A673 (cell line): ENCODE measurements around the gene TXNRD2. TPM values are rescaled to one million over a fixed set of nuclear protein-coding genes. Genes with fewer than 3 reads are reported as not detected.

ENCODE experiments used
- BruUV-seq: library from RNA; stranded (reverse); fragments of 400-500 nt; replicated peaks from 2 replicates; lab custom pipeline; 2021; lab: Mats Ljungman, UMichigan
- CTCF ChIA-PET: fragments of 300-600 bp; sonication (Branson Sonifier 250); formaldehyde crosslinking; loops from one replicate; lab custom pipeline; 2022; ENCODE audit warnings: antibody characterized with exemption; lab: Charles Lee
- POLR2A ChIA-PET: fragments of 300-600 bp; sonication (Branson Sonifier 250); formaldehyde crosslinking; loops from one replicate; lab custom pipeline; 2022; ENCODE audit warnings: antibody characterized with exemption; ENCODE audit not compliant: low non-redundant PET; lab: Charles Lee
- DNase-seq: peaks from one replicate; pipeline ENCODE4 v3.0.0-alpha.2; 2015; ENCODE audit warnings: low spot score
- H3K27ac ChIP-seq: fragments of 200-600 bp; sonication (generic); 2 replicates; pipeline ENCODE4 v1.5.1; 2016; ENCODE audit warnings: mixed run types, low read depth, mild to moderate bottlenecking, mixed read lengths, antibody characterized with exemption, low read length; ENCODE audit not compliant: poor library complexity, severe bottlenecking
- H3K27me3 ChIP-seq: fragments of 200-600 bp; sonication (generic); replicated peaks from 2 replicates; pipeline ENCODE4 v1.6.1; 2017; ENCODE audit warnings: mixed run types, low read depth, mild to moderate bottlenecking, mixed read lengths, antibody characterized with exemption, low read length; ENCODE audit not compliant: insufficient read depth, poor library complexity
- H3K36me3 ChIP-seq: fragments of 200-600 bp; sonication (generic); 2 replicates; pipeline ENCODE4 v1.6.1; 2016; ENCODE audit warnings: mixed run types, mild to moderate bottlenecking, mixed read lengths, antibody characterized with exemption, low read length; ENCODE audit not compliant: insufficient read depth, poor library complexity, severe bottlenecking
- H3K4me1 ChIP-seq: fragments of 200-600 bp; sonication (generic); 2 replicates; pipeline ENCODE4 v1.6.1; 2017; ENCODE audit warnings: mixed run types, mild to moderate bottlenecking, mixed read lengths, antibody characterized with exemption, low read length; ENCODE audit not compliant: insufficient read depth, poor library complexity, severe bottlenecking
- H3K4me3 ChIP-seq: fragments of 200-600 bp; sonication (generic); 2 replicates; pipeline ENCODE4 v1.5.1; 2016; ENCODE audit warnings: low read depth, mixed run types, mild to moderate bottlenecking, mixed read lengths, low read length; ENCODE audit not compliant: poor library complexity, severe bottlenecking
- H3K9me3 ChIP-seq: fragments of 200-600 bp; sonication (generic); 2 replicates; pipeline ENCODE4 v1.6.1; 2016; ENCODE audit warnings: mixed run types, low read depth, mild to moderate bottlenecking, mixed read lengths, antibody characterized with exemption, low read length; ENCODE audit not compliant: poor library complexity, severe bottlenecking
- EZH2 ChIP-seq: fragments of 200-600 bp; sonication (generic); IDR thresholded peaks from 2 replicates; pipeline ENCODE4 v1.6.1; 2017; ENCODE audit warnings: borderline replicate concordance, low read depth, mild to moderate bottlenecking, mixed read lengths, antibody characterized with exemption, low read length; ENCODE audit not compliant: poor library complexity, severe bottlenecking
- intact Hi-C: fragments of 100-400 bp; cut with micrococcal nuclease; formaldehyde crosslinking; loops from one replicate; pipeline ENCODE4 v1.10.0; 2022; ENCODE audit not compliant: unreplicated experiment
- total RNA-seq: library from RNA; stranded (reverse); gene quantifications from 2 replicates; pipeline ENCODE4 v1.2.3, GENCODE V29; 2021
- TF ChIP-seq, protein P1 (sequence below): fragments of 300-800, 200-600 bp; sonication (generic); conservative IDR thresholded peaks from 2 replicates; pipeline ENCODE4 v1.5.1; 2017; ENCODE audit warnings: low read depth, mild to moderate bottlenecking, antibody characterized with exemption, low read length, moderate library complexity, mixed read lengths

Gene TXNRD2
- total RNA-seq, 1 experiment from 2014 or later: 32.6 TPM

DNA sequence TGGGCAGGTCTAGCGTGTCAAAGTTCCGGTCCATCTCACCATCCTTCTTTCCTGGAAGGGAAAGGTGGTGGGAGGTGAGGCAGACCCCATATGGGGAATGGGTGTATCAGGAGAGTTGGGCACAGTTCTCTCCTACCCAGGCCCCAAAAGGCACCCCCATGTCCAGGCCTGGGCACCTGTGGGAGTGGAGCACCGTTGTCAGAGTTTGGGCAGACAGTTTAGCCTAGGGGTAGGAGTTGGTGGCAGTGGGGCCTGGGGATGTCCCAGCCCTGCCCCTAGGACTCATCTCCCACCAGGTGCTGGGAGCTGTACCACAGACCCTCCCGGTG lies 34.1 kb upstream of the TXNRD2 start:
- no TSS peak for BruUV-seq
- TF ChIP-seq, protein P1, sequence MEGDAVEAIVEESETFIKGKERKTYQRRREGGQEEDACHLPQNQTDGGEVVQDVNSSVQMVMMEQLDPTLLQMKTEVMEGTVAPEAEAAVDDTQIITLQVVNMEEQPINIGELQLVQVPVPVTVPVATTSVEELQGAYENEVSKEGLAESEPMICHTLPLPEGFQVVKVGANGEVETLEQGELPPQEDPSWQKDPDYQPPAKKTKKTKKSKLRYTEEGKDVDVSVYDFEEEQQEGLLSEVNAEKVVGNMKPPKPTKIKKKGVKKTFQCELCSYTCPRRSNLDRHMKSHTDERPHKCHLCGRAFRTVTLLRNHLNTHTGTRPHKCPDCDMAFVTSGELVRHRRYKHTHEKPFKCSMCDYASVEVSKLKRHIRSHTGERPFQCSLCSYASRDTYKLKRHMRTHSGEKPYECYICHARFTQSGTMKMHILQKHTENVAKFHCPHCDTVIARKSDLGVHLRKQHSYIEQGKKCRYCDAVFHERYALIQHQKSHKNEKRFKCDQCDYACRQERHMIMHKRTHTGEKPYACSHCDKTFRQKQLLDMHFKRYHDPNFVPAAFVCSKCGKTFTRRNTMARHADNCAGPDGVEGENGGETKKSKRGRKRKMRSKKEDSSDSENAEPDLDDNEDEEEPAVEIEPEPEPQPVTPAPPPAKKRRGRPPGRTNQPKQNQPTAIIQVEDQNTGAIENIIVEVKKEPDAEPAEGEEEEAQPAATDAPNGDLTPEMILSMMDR: no peak
- no peak for TF ChIP-seq EZH2
- H3K27ac ChIP-seq: peak overlapping the region; percentile 56

DNA sequence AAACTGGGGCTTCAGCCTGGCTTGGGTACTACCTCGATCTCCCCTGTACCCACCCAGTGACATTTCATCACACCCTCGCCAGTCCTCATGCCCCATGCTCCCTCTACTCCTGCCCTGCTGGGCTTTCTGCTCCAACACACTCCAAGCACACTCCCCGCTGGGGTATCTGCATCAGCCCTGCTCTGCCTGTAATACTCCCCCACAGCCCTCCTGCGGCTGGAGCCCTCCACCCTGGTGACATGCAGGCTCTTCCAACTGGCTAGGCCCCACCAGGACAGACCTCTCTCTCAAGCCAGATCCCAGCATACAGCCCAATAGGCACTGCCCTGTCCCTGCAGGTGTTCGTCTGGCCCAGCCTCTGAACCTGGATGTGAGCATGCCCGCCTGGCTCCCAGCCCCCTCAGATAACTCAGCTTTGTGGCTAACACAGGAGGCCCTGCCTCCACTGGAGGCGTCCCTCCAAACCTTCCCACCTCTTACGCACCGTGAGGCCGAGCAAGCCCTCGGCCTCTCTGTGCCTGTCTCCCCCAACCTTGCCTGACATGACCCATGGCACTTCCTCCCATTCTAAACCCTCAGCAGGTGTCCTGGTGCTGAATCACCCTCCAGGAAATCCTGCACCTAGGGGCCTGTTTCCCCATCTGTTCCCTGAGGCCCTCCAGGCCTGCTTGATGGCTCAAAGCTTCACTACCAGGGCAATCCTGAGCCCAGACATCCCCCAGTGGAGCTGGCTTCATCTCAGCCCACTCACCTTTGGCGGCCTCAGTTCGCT lies 33.5 kb upstream of the TXNRD2 start:
- CTCF ChIA-PET: no interaction called here
- peak overlapping the region; percentile 56 for H3K27ac ChIP-seq
- H3K9me3 ChIP-seq: no peaks in the 10 kb centered on the region
- no peaks in the 10 kb centered on the region for H3K27me3 ChIP-seq
- BruUV-seq: no TSS peak
- no peaks in the 10 kb centered on the region for H3K36me3 ChIP-seq
- POLR2A ChIA-PET: no interaction called here
- peaks cover 16% of the 10 kb centered on the region for H3K4me1 ChIP-seq
- TF ChIP-seq, protein P1: no peak
- TF ChIP-seq EZH2: no peak
- intact Hi-C loops: loop anchor here (5.0 to 10.0 kb wide), 3 partner anchors 110 to 320 kb away; partner anchors contain the start of gene DGCR8
- H3K4me3 ChIP-seq: no peak overlapping the region
- peak; percentile 55 for DNase-seq

More for the DNA sequence above, 34.1 kb upstream of the TXNRD2 start:
- no peak for DNase-seq
- no peak overlapping the region for H3K4me3 ChIP-seq
- intact Hi-C loops: loop anchor here (10.0 kb wide), 2 partner anchors 109 to 319 kb away; partner anchors contain the start of gene DGCR8
- peaks cover 16% of the 10 kb centered on the region for H3K4me1 ChIP-seq
- H3K36me3 ChIP-seq: no peaks in the 10 kb centered on the region
- ChIA-PET POLR2A (no interaction called here), CTCF (no interaction called here)
- H3K27me3 ChIP-seq: no peaks in the 10 kb centered on the region
- no peaks in the 10 kb centered on the region for H3K9me3 ChIP-seq

DNA sequence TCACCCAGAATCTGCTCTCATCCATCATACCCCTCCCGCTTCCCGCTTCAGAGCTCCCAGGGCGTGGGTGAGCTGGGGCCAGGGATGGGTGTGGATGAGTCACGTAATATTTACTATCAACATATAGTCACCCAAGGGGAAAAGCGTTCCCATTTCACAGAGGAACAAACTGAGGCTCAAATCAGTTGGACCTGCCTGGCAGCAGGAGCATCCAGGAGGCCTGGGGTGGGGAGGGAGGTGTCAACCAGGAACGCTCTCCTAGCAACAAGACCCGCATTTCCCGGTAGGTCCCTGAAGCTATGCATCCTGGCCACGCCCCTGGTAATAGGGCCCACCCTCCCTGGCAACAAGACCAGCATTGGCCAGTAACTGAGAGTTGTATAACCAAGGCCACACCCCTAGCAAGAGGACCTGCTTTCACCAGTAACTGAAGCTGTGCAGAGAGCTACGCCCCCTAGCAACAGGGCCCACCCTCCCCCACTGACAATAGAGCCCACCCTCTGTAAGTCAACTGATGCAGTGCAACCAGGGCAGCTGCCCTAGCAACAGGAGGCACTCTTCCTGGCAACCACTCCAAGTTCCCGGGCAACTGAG lies 32.7 kb upstream of the TXNRD2 start:
- peak overlapping the region; percentile 56 for H3K27ac ChIP-seq
- TF ChIP-seq, protein P1: no peak
- no peak for TF ChIP-seq EZH2
- no peak overlapping the region for H3K4me3 ChIP-seq
- no TSS peak for BruUV-seq
- intact Hi-C loops: loop anchor here (5.0 to 10.0 kb wide), 3 partner anchors 110 to 320 kb away; partner anchors contain the start of gene DGCR8
- H3K4me1 ChIP-seq: peaks cover 16% of the 10 kb centered on the region
- peak; percentile 95 for DNase-seq
- H3K9me3 ChIP-seq: no peaks in the 10 kb centered on the region
- ChIA-PET POLR2A (no interaction called here), CTCF (no interaction called here)
- peaks cover 2% of the 10 kb centered on the region for H3K36me3 ChIP-seq
- H3K27me3 ChIP-seq: no peaks in the 10 kb centered on the region
